Keratinocyte (primary cell): ENCODE data around the gene GCFC2.

Source experiments
- EZH2 ChIP-seq: IDR thresholded peaks from one replicate; pipeline ENCODE4 v1.6.1; 2012; ENCODE audit warnings: inconsistent platforms, mild to moderate bottlenecking, low read length, moderate library complexity
- TF ChIP-seq, protein P1 (sequence below), 3 experiments: IDR thresholded peaks in 1 of 3; conservative IDR thresholded peaks in 1 of 3; optimal IDR thresholded peaks in 1 of 3; 2 replicates in 2 of 3; 3 replicates in 1 of 3; pipeline versions ENCODE3 to v1.5.1; 2011; ENCODE audit warnings: low read length in 3 of 3, mild to moderate bottlenecking in 3 of 3, moderate library complexity in 2 of 3, control low read depth in 1 of 3, inconsistent platforms in 1 of 3; ENCODE audit not compliant: insufficient read depth in 2 of 3; ENCODE audit errors: extremely low read depth in 1 of 3

DNA sequence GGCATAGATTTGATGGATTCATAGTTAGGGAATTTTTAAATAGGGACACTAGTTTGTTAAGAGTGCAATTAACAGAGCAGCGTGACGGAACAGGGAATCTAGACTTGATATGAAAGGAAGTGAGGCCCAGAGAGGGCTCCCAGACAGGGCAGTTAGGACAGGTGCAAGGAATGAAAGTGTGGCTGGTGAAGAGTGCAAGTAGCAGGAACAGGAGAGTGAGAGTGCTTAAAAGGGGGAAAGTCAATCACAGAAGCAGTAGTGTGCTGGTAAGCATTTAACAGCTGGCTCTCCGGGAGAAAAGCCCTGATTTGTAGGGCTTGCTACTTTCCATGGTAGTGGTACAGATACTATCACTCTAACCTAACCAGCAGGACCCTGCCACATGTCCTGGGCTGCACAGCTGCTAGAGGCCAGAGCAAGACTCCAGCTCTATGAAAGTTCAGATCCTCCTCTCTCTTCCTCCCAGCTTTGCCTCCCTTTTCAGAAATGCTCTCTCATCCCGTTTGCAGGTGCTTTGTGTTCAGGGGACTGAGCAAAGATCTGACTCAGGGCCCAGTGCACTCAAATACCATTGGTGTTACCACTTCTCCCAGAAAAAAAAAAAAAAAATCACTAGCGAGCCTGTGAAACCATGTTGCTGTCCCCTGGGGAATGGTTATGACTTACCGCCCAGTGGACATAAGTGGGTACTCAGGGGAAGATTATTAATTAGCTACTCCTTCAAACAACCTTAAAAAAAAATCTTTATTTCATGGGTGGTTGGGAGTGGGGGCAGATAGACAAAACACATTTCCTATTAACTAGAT lies 18.1 kb upstream of the GCFC2 start:
- TF ChIP-seq, protein P1, sequence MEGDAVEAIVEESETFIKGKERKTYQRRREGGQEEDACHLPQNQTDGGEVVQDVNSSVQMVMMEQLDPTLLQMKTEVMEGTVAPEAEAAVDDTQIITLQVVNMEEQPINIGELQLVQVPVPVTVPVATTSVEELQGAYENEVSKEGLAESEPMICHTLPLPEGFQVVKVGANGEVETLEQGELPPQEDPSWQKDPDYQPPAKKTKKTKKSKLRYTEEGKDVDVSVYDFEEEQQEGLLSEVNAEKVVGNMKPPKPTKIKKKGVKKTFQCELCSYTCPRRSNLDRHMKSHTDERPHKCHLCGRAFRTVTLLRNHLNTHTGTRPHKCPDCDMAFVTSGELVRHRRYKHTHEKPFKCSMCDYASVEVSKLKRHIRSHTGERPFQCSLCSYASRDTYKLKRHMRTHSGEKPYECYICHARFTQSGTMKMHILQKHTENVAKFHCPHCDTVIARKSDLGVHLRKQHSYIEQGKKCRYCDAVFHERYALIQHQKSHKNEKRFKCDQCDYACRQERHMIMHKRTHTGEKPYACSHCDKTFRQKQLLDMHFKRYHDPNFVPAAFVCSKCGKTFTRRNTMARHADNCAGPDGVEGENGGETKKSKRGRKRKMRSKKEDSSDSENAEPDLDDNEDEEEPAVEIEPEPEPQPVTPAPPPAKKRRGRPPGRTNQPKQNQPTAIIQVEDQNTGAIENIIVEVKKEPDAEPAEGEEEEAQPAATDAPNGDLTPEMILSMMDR (optimal IDR thresholded peaks at IDR 0.05 in 1 of 3, IDR thresholded peaks at IDR 0.05 in 1 of 3, conservative IDR thresholded peaks at IDR 0.05 in 1 of 3; ENCODE audit: extremely low read depth in 1 of 3, insufficient read depth in 2 of 3, low read length in 3 of 3), result no peak
- TF ChIP-seq EZH2, result no peak
